HG02642 (cell line): ENCODE data around the gene MYBPC2.

ENCODE experiments used
- ATAC-seq: cut with Tn5 transposase; IDR thresholded peaks from one replicate; pipeline ENCODE4 v1.9.1; 2021; ENCODE audit warnings: mild to moderate bottlenecking; ENCODE audit not compliant: unreplicated experiment, poor library complexity

The MYBPC2 gene

GRCh38 chr19:50512999-50513745 is 80.5 kb downstream of the MYBPC2 start:
- no peak for ATAC-seq

DNA sequence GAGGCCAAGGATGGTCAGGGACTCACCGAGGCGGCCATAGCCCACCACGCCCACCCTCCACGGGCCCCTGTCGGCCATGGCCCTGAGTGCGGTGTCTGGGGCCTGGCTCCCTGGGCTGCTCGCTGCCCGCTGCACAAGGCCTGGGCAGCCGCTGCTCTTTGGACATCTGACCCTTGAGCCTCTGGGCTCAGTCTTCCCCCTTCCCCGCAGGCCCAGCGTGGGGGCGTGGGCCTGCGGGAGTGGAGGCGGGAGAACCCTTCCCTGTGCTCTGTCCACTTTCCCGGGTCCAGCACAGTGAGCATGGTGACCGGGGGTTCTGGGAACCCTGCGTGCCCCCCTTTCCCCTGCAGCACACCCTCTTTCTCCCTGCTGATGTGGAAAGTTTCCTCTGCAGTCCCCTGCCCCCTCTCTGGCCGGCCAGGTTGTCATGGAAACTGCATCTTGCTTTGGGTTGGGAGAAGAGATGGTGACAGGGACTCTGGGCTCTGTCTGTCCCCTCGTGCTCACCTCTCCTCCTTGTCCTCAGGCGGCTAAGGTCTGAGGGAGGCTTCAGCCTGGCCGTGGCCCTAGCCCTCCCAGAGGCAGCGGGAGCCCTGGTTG is 81.2 kb downstream of the MYBPC2 start, which contains the start of gene ASPDH:
Gene ASPDH, minus strand, starts transcription at position 168 of the 600 bp plus-strand sequence. Its CDS starts 90 bp downstream, at position 78.
- no peak for ATAC-seq

DNA sequence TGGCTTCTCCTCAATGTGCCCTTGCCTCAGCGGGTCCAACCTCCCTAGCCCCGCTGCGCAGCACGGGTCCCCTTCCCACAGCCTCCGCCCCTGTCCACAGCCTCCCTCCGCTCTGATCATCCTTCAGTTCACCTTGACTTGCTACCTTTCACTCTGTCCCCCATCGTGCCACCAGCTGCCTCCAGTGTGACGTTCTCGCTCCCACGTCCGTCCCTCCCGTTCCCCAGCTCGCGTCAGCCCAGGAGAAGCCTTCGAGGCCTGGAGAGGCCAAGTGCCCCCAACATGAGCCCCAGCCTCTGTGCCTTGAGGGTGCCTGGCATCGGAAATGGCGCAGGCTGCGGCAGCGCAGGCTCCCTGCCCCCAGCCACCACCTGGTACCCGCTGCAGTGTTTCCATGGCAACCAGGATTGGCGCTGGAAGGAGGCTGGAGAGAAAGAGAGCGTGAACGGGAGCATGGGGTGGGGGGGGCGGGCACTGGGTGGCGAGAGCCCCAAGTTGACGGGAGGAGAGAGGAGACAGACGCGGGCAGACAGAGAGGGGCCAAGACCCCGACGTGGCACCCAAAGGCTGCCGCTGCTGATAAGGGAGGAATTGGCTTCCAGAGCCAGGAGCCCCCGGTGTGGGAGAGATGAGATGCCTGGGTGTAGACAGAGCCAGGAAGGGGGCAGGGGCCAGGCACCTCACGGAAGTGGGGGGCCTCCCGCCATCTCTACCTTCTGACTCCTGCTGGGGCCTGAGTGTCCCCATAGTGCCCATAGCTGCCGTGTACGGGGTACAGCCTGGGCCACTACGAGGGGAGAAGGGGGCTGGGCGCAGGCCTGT is 81.9 kb downstream of the MYBPC2 start:
- no peak for ATAC-seq

GRCh38 chr19:50515168-50515561 is 82.5 kb downstream of the MYBPC2 start:
- no peak for ATAC-seq
